ENCODE data around the gene BHMT2.

The BHMT2 gene

DNA sequence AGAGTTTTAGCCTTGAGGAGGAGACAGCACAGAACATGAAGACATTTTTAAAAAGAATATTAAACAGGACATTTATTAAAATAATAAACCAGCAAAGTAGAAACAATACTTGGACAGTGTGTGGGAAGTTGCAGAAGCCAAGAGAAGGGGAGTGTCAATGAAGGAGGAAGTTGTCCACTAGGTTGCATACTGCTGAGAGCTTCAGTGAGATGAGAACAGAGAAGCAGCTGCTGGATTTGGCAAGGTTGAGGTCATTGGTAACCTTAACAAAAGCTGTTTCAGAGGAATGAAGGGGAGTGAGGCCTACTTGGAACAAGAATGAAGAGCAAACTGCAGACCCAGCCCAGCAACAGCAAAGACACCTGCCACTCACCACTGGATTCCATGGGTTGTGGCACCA lies 53.4 kb downstream of the BHMT2 start:
- DNase-seq (ENCODE audit: low spot score): no peak

- DNase-seq (ENCODE audit: low spot score): no peak
Measured at GRCh38 chr5:79124607-79125006, 55.0 kb downstream of the BHMT2 start.

- no peak for DNase-seq (ENCODE audit: low spot score)
Measured at GRCh38 chr5:79130781-79131180, 61.2 kb downstream of the BHMT2 start.

DNA sequence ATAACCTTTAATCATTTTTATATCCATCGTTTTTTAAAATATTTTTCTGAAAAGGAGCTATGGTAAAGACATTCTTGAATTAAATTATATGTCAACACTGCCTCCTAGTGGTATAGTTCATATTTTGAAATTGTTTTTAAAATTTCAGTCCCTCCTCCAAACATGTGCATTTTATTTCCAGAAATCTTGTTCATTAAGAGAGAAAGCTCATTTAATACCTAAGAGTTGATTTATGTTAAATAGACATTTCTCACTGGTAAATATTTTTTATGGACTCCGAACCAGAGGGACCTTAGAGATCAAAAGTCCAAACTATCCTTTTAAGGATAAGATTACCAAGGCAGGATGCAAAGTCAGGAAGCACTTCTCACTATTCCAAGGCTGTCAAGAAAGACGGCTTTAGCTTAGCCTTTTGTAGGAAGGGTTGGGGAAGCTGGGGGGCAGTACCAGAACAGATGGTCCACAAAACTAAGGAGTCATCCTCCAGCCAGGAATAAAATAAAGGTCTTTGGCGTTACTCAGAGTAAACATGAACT lies 63.6 kb downstream of the BHMT2 start:
- peak; percentile 72 for DNase-seq (ENCODE audit: low spot score)

- DNase-seq (ENCODE audit: low spot score): peak; percentile 78
Measured at GRCh38 chr5:79133657-79134451, 64.3 kb downstream of the BHMT2 start.

DNA sequence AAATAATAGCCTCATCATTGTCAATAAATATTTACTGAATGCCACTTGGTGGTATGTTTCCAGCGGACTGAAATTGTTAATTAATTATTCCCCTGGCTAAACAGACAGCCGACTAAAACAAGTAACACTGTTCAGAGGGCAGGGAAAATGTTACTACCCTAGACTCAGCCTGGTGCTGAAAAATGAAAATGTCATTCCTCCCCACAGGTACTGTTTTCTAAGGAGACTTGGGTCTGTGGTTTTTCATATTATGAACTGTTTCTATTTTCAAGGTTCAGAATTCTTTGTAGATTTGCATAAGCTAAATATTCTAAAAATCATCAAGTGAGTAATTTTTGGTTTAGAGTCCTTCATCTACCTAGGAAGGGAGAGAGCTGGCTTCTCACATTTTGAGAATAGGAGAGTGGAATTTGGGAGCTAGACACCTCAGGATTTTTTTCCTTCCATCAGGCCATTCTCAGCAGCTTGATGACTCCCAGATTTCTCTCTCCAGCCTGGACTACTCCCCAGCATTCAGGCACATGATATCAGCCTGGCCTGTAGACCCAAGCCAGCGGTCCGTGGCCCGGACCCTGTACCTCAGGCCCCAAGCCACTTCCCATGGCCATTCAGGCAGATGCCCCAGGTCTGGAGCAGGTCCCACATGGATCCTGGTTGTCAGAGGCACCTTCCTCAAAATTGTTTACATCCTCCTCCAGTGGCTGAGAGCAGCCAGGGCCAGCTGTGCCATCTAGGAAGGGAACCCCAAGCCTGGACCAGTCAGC lies 66.4 kb downstream of the BHMT2 start:
- no peak for DNase-seq (ENCODE audit: low spot score)

DNA sequence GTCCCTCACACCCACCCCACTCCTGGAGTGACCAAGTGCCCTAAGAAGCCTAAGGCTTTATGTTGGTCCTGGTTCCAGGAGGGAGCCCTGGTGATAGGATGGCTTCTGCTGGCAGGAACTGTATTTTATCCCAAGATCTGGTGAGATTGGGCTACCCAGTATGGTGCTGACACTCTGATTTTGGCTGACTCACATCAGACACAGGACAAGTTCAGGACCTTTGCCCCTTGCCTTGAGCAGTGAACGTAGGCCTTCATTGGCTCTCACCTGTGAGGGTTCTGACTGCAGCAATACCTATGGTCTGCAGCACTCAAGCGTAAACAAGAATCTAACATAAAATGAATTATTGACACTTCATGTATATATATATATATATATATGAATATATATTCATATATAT lies 67.1 kb downstream of the BHMT2 start:
- DNase-seq (ENCODE audit: low spot score): no peak
